Left lung (tissue), 10 donors: ENCODE measurements around the gene USP6NL. TPM values are rescaled to one million over a fixed set of nuclear protein-coding genes. Genes with fewer than 3 reads are reported as not detected.

Experiments used
- ATAC-seq: fragments of 200-7000 bp; cut with Tn5 transposase; one replicate; pipeline ENCODE4 v1.9.1; 2020; ENCODE audit warnings: moderate library complexity
- DNase-seq, 4 donors: peaks; one replicate each; pipeline ENCODE4 v3.0.0-alpha.2; 2013 to 2020
- H3K27ac ChIP-seq, 2 donors: fragments of 200-600 bp; sonication (generic) in 1 of 2; one replicate each; pipeline versions ENCODE4 v1.5.0 to v1.8.0; 2020 to 2021
- H3K27me3 ChIP-seq, 2 donors: fragments of 200-600 bp; sonication (generic) in 1 of 2; one replicate each; pipeline versions ENCODE4 v1.5.0 to v1.8.0; 2020 to 2021
- H3K36me3 ChIP-seq, 2 donors: fragments of 200-600 bp; sonication (generic) in 1 of 2; one replicate each; pipeline versions ENCODE4 v1.5.0 to v1.8.0; 2020 to 2021
- H3K4me1 ChIP-seq, 2 donors: fragments of 200-600 bp; one replicate each; pipeline ENCODE4 v1.8.0; 2021
- H3K4me3 ChIP-seq, 2 donors: fragments of 200-600 bp; sonication (generic) in 1 of 2; one replicate each; pipeline versions ENCODE4 v1.5.0 to v1.8.0; 2020 to 2021; ENCODE audit warnings: mild to moderate bottlenecking in 1 of 2
- H3K9me3 ChIP-seq, 2 donors: fragments of 200-600 bp; sonication (generic) in 1 of 2; one replicate each; pipeline versions ENCODE4 v1.5.0 to v1.8.0; 2020 to 2021
- intact Hi-C, 2 donors: fragments of 100-400 bp; cut with DNase I; formaldehyde crosslinking; loops; one replicate each; pipeline versions ENCODE4 v1.11.2 to v1.14.2; 2022
- polyA plus RNA-seq, 6 donors: library from polyadenylated mRNA; unstranded; fragments of 120-200 nt; gene quantifications; one replicate each; pipeline ENCODE4 v1.2.1, GENCODE V29; 2013; ENCODE audit not compliant: insufficient read length in 6 of 6
- total RNA-seq, 2 donors: library from RNA; stranded (reverse); fragmentation: NEBNext Ultra II Directional; extraction: Animal tissue kit (Norgen Biotek cat#: 25700); gene quantifications; one replicate each; pipeline ENCODE4 v1.2.1, GENCODE V29; 2021
- TF ChIP-seq, protein P1 (sequence below), 2 donors: fragments of 200-600 bp; sonication (generic) in 1 of 2; IDR thresholded peaks; one replicate each; pipeline versions ENCODE4 v1.5.0 to v1.8.0; 2021; ENCODE audit warnings: antibody characterized with exemption in 2 of 2
- donor health status: DM: no; HTN: yes; CAD: no.
- donor health status: DM: no; HTN: no; CAD: no.

Gene USP6NL
- total and polyA plus RNA-seq, 8 donors = 16.0 to 25.6 (median 24.0) TPM

DNA sequence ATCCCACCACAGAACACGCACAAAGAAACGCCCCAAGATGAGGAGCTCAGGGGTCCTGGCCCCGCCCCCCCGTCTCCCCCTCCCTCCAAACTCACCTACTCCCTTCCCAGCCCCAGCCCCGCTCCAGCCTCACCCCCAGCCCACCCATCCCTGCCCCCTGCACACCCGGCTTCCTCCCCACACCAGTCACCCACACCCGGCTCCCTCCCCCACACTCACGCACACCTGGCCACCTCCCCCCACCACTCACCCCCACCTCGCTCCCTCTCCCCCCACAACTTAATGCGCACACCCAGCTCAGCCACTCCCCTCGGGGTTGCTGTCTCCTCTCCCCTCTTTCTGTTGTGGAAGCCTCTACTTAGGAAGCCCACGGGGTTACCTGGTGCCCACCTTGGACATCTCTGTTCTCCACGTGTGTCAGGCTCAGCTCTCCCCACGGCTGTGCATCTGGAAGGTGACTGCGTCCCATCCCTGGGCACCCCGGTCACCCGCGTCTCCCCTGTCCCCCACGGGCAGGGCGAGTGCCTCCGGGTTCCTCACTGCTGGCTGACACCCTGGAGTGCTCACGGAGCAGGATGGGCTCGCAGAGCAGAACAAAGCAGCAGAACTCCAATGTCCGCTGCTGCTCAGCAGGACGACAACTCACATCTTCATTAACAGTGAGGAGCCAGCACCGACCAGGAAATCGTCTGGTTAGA, 166.8 kb downstream of the USP6NL start:
- DNase-seq (no peak), ATAC-seq (no peak)
- no peaks in the 10 kb centered on the region for H3K36me3 ChIP-seq
- no peak overlapping the region for H3K4me3 ChIP-seq
- H3K4me1 ChIP-seq = no peaks in the 10 kb centered on the region
- no peaks in the 10 kb centered on the region for H3K9me3 ChIP-seq
- TF ChIP-seq, protein P1, sequence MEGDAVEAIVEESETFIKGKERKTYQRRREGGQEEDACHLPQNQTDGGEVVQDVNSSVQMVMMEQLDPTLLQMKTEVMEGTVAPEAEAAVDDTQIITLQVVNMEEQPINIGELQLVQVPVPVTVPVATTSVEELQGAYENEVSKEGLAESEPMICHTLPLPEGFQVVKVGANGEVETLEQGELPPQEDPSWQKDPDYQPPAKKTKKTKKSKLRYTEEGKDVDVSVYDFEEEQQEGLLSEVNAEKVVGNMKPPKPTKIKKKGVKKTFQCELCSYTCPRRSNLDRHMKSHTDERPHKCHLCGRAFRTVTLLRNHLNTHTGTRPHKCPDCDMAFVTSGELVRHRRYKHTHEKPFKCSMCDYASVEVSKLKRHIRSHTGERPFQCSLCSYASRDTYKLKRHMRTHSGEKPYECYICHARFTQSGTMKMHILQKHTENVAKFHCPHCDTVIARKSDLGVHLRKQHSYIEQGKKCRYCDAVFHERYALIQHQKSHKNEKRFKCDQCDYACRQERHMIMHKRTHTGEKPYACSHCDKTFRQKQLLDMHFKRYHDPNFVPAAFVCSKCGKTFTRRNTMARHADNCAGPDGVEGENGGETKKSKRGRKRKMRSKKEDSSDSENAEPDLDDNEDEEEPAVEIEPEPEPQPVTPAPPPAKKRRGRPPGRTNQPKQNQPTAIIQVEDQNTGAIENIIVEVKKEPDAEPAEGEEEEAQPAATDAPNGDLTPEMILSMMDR (IDR thresholded peaks at IDR 0.05) = no peak
- H3K27ac ChIP-seq = no peak overlapping the region
- intact Hi-C loops = no loop called here
- peaks cover 3 to 45% of the 10 kb centered on the region in 2 donors for H3K27me3 ChIP-seq

DNA sequence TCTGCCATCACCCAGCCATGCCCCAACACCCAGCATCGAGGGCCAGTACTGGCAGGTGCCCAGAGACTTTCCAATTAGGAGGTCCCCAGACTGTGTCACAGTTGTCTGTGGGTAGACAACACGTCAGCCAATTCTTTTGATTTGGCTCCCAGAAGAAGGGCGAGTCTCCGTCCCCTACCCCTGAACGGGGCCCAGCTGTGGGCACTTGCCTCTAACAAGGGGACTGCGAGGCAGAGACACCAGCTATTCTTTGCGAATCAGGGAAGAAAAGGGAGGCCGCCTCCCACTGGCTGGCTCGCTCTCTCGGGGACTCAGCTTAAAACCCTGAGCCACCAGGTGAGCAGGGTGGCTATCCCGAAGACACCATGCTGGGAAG, 167.3 kb downstream of the USP6NL start:
- no peaks in the 10 kb centered on the region for H3K4me1 ChIP-seq
- H3K27ac ChIP-seq = no peak overlapping the region
- ATAC-seq (no peak), DNase-seq (no peak)
- intact Hi-C loops = no loop called here
- TF ChIP-seq, protein P1 (IDR thresholded peaks at IDR 0.05) = no peak
- no peak overlapping the region for H3K4me3 ChIP-seq
- H3K27me3 ChIP-seq = peaks cover 3 to 39% of the 10 kb centered on the region in 2 donors
- no peaks in the 10 kb centered on the region for H3K36me3 ChIP-seq
- H3K9me3 ChIP-seq = no peaks in the 10 kb centered on the region

- TF ChIP-seq, protein P1 (IDR thresholded peaks at IDR 0.05) = no peak
- Histone ChIP-seq H3K36me3 (no peaks in the 10 kb centered on the region), H3K9me3 (no peaks in the 10 kb centered on the region), H3K27ac (no peak overlapping the region), H3K4me3 (no peak overlapping the region), H3K4me1 (no peaks in the 10 kb centered on the region), H3K27me3 (peaks cover 3 to 34% of the 10 kb centered on the region in 2 donors)
- DNase-seq (no peak), ATAC-seq (no peak)
- intact Hi-C loops = no loop called here
Measured at GRCh38 chr10:11443468-11444154, 167.8 kb downstream of the USP6NL start.

GRCh38 chr10:11442001-11442773, 169.3 kb downstream of the USP6NL start:
- DNase-seq = no peak
- H3K36me3 ChIP-seq = no peaks in the 10 kb centered on the region
- no peak for ATAC-seq
- no peaks in the 10 kb centered on the region for H3K4me1 ChIP-seq
- peaks cover 0 to 29% of the 10 kb centered on the region in 2 donors for H3K27me3 ChIP-seq
- intact Hi-C loops = no loop called here
- H3K4me3 ChIP-seq = no peak overlapping the region
- H3K27ac ChIP-seq = no peak overlapping the region
- H3K9me3 ChIP-seq = no peaks in the 10 kb centered on the region
- TF ChIP-seq, protein P1 (IDR thresholded peaks at IDR 0.05) = no peak

DNA sequence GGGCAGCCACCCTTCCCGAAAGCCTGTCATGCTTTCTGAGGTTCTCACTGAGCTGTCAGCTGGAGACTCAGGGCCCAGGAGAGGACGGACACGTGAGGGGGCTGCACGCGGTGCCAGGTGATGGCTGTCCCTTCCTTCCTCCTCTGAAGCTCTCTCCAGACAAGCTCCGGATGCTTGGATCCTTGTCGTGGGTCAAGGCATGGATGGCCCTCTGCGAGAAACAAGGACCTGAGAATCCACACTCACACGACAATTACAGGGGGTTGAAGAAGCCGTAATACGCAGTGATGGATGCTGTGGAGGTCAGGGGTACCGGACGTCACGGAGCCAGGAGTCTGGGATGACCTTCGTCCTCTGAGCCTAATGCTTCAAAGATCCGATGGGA, 170.3 kb downstream of the USP6NL start:
- no peak for DNase-seq

More for the DNA sequence above, 170.3 kb downstream of the USP6NL start:
- Histone ChIP-seq H3K36me3 (no peaks in the 10 kb centered on the region), H3K27me3 (peaks cover 0 to 23% of the 10 kb centered on the region in 2 donors), H3K4me1 (no peaks in the 10 kb centered on the region), H3K9me3 (no peaks in the 10 kb centered on the region), H3K4me3 (no peak overlapping the region), H3K27ac (no peak overlapping the region)
- TF ChIP-seq, protein P1 (IDR thresholded peaks at IDR 0.05) = no peak
- ATAC-seq = no peak
- intact Hi-C loops = no loop called here
